Renal cortex interstitium (tissue), 11 donors: ENCODE measurements around the gene EPHB3. TPM values are rescaled to one million over a fixed set of nuclear protein-coding genes. Genes with fewer than 3 reads are reported as not detected.
"Not testable (repeated sequence)": the region's sequence is repeated elsewhere in the genome, so short reads cannot be mapped to it uniquely, and the experiment has no call there.

Experiments used
- DNase-seq, 11 donors: peaks; one replicate each; pipeline ENCODE4 v3.0.0-alpha.2; 2013; ENCODE audit warnings: low read depth in 9 of 11, low spot score in 4 of 11; ENCODE audit errors: extremely low read depth in 1 of 11
- polyA plus RNA-seq, 3 donors: library from polyadenylated mRNA; unstranded; fragments of 120-200 nt; gene quantifications; one replicate each; pipeline ENCODE4 v1.2.1, GENCODE V29; 2013; ENCODE audit not compliant: insufficient read length in 3 of 3

Gene EPHB3
- polyA plus RNA-seq, 3 donors: 29.0 to 32.7 (median 29.5) TPM

- no peak for DNase-seq
Measured at GRCh38 chr3:184604615-184605290, 43.2 kb downstream of the EPHB3 start.

- no peak for DNase-seq
Measured at GRCh38 chr3:184608209-184608608, 46.6 kb downstream of the EPHB3 start.

GRCh38 chr3:184609476-184610244, 48.1 kb downstream of the EPHB3 start:
- DNase-seq: no peak

- DNase-seq: no peak
Measured at GRCh38 chr3:184610245-184610871, 48.8 kb downstream of the EPHB3 start.

GRCh38 chr3:184611607-184612281, 50.2 kb downstream of the EPHB3 start:
- DNase-seq: no peak

GRCh38 chr3:184615396-184615795, 53.8 kb downstream of the EPHB3 start:
- DNase-seq: no peak

- no peak for DNase-seq
Measured at GRCh38 chr3:184616436-184616835, 54.9 kb downstream of the EPHB3 start.

GRCh38 chr3:184617306-184617705, 55.7 kb downstream of the EPHB3 start:
- not testable (repeated sequence) for DNase-seq

GRCh38 chr3:184618811-184619210, 57.2 kb downstream of the EPHB3 start:
- DNase-seq: no peak

- DNase-seq: no peak
Measured at GRCh38 chr3:184619369-184619768, 57.8 kb downstream of the EPHB3 start.

GRCh38 chr3:184619787-184620430, 58.3 kb downstream of the EPHB3 start:
- no peak for DNase-seq

GRCh38 chr3:184620475-184621119, 59.0 kb downstream of the EPHB3 start:
- DNase-seq: no peak

GRCh38 chr3:184622156-184622555, 60.6 kb downstream of the EPHB3 start:
- DNase-seq: not testable (repeated sequence)

- DNase-seq: no peak
Measured at GRCh38 chr3:184626923-184627322, 65.3 kb downstream of the EPHB3 start.

- no peak for DNase-seq
Measured at GRCh38 chr3:184629555-184630160, 68.1 kb downstream of the EPHB3 start.

GRCh38 chr3:184630861-184631471, 69.4 kb downstream of the EPHB3 start:
- DNase-seq: no peak

GRCh38 chr3:184631472-184631861, 69.9 kb downstream of the EPHB3 start:
- DNase-seq: no peak
